ENCODE data around the gene CNTFR. TPM values are rescaled to one million over a fixed set of nuclear protein-coding genes. Genes with fewer than 3 reads are reported as not detected.

Gene CNTFR
- total and polyA plus RNA-seq, 3 experiments from 2014 or later, result not detected

GRCh38 chr9:34505370-34506120 lies 84.0 kb downstream of the CNTFR start:
- peaks cover 11 to 17% of the 10 kb centered on the region in 2 donors for H3K27me3 Mint-ChIP-seq
- no peak overlapping the region for H3K27ac Mint-ChIP-seq
- no peak for DNase-seq
- no peaks in the 10 kb centered on the region for H3K36me3 Mint-ChIP-seq
- Histone ChIP-seq H3K36me3 (ENCODE audit: insufficient read depth, low read length) (no peaks in the 10 kb centered on the region), H3K9me3 (ENCODE audit: low read length) (no peaks in the 10 kb centered on the region), H3K4me3 (ENCODE audit: low read length) (no peak overlapping the region), H3K27ac (ENCODE audit: low read depth, low read length) (no peak overlapping the region), H3K4me1 (ENCODE audit: insufficient read depth, low read length) (no peaks in the 10 kb centered on the region), H3K27me3 (ENCODE audit: insufficient read depth, low read length, poor library complexity, severe bottlenecking) (no peaks in the 10 kb centered on the region)
- CTCF ChIA-PET, result interaction anchor here (1.0 to 1.8 kb wide), 2 partner anchors 8 to 10 kb away, joined by 3 to 5 read pairs; no protein-coding TSS in a partner anchor
- POLR2A ChIA-PET, result no interaction called here
- H3K4me3 Mint-ChIP-seq, result no peak overlapping the region
- H3K4me1 Mint-ChIP-seq, result peaks cover 0 to 1% (median 0%) of the 10 kb centered on the region in 3 donors
- H3K9me3 Mint-ChIP-seq, result no peaks in the 10 kb centered on the region

DNA sequence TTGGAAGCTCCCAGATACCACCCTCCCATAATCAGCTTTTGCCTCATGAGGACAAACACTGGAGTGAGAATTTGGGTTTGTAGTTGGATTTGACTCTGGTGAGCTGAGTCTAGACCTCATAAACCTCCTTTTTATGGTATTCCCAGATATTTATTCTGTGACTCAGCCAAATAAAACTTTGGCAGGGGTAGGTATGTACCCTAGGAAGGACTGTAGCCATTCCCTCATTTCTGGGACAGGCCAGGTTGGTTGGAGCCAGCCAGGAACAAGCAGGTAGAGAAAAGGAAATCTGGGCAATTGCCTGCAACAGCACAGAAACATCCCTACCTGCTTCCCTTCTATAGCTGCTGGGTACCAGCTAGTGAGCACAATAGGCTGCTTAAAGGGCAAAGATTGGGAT lies 86.1 kb downstream of the CNTFR start:
- H3K27me3 Mint-ChIP-seq, result peaks cover 18 to 19% of the 10 kb centered on the region in 2 donors
- Histone ChIP-seq H3K4me3 (ENCODE audit: low read length) (no peak overlapping the region), H3K9me3 (ENCODE audit: low read length) (no peaks in the 10 kb centered on the region), H3K27ac (ENCODE audit: low read depth, low read length) (no peak overlapping the region), H3K4me1 (ENCODE audit: insufficient read depth, low read length) (no peaks in the 10 kb centered on the region), H3K27me3 (ENCODE audit: insufficient read depth, low read length, poor library complexity, severe bottlenecking) (no peaks in the 10 kb centered on the region), H3K36me3 (ENCODE audit: insufficient read depth, low read length) (no peaks in the 10 kb centered on the region)
- ChIA-PET CTCF (interaction anchor here (0.6 to 1.7 kb wide), 7 partner anchors 12 to 690 kb away, joined by 3 to 5 read pairs (median 3); no protein-coding TSS in a partner anchor), POLR2A (no interaction called here)
- no peak for DNase-seq
- H3K36me3 Mint-ChIP-seq, result no peaks in the 10 kb centered on the region
- H3K4me1 Mint-ChIP-seq, result peaks cover 0 to 2% (median 0%) of the 10 kb centered on the region in 3 donors
- no peak overlapping the region for H3K27ac Mint-ChIP-seq
- no peaks in the 10 kb centered on the region for H3K9me3 Mint-ChIP-seq
- no peak overlapping the region for H3K4me3 Mint-ChIP-seq

GRCh38 chr9:34502891-34503290 lies 86.6 kb downstream of the CNTFR start:
- Histone ChIP-seq H3K4me3 (ENCODE audit: low read length) (no peak overlapping the region), H3K36me3 (ENCODE audit: insufficient read depth, low read length) (no peaks in the 10 kb centered on the region), H3K4me1 (ENCODE audit: insufficient read depth, low read length) (no peaks in the 10 kb centered on the region), H3K27ac (ENCODE audit: low read depth, low read length) (no peak overlapping the region), H3K27me3 (ENCODE audit: insufficient read depth, low read length, poor library complexity, severe bottlenecking) (no peaks in the 10 kb centered on the region), H3K9me3 (ENCODE audit: low read length) (no peaks in the 10 kb centered on the region)
- ChIA-PET CTCF (interaction anchor here (0.8 to 3.6 kb wide), 5 partner anchors 12 to 99 kb away, joined by 3 to 21 read pairs (median 3); no protein-coding TSS in a partner anchor), POLR2A (no interaction called here)
- no peak for DNase-seq
- H3K36me3 Mint-ChIP-seq, result no peaks in the 10 kb centered on the region
- H3K27me3 Mint-ChIP-seq, result peaks cover 18 to 19% of the 10 kb centered on the region in 2 donors
- H3K4me1 Mint-ChIP-seq, result peaks cover 0 to 2% (median 0%) of the 10 kb centered on the region in 3 donors
- H3K9me3 Mint-ChIP-seq, result no peaks in the 10 kb centered on the region
- no peak overlapping the region for H3K4me3 Mint-ChIP-seq
- H3K27ac Mint-ChIP-seq, result no peak overlapping the region

DNA sequence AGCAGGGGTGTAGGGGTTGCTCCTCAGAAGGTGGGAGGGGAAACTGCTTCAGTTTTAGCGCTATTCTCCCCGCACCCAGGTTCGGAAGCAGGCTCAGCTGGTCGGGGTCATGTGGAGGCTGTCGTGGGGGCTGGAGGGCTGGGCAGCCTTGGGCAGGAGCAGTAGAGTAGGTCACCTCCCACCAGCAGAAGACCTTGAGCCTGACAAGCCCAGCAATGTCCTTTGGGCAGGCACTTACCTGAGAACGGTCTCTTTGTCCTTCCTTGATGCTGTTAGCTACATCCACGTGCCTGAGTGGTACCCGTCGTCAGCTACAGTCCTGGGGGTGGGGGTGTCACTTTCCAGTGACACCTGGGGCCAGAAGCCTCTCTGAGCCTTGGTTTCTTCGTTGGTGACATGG lies 87.1 kb downstream of the CNTFR start:
- DNase-seq, result no peak
- no peaks in the 10 kb centered on the region for H3K9me3 Mint-ChIP-seq
- H3K4me3 ChIP-seq (ENCODE audit: low read length), result no peak overlapping the region
- H3K27me3 Mint-ChIP-seq, result peaks cover 18 to 19% of the 10 kb centered on the region in 2 donors
- H3K4me3 Mint-ChIP-seq, result no peak overlapping the region
- H3K9me3 ChIP-seq (ENCODE audit: low read length), result no peaks in the 10 kb centered on the region
- H3K36me3 ChIP-seq (ENCODE audit: insufficient read depth, low read length), result no peaks in the 10 kb centered on the region
- no peak overlapping the region for H3K27ac ChIP-seq (ENCODE audit: low read depth, low read length)
- H3K27ac Mint-ChIP-seq, result no peak overlapping the region
- no peaks in the 10 kb centered on the region for H3K27me3 ChIP-seq (ENCODE audit: insufficient read depth, low read length, poor library complexity, severe bottlenecking)
- CTCF ChIA-PET, result interaction anchor here (0.6 to 3.6 kb wide), 8 partner anchors 21 to 202 kb away, joined by 3 to 21 read pairs (median 4); partner anchors contain the start of gene ENHO
- POLR2A ChIA-PET, result no interaction called here
- H3K4me1 Mint-ChIP-seq, result peaks cover 0 to 2% (median 0%) of the 10 kb centered on the region in 3 donors
- no peaks in the 10 kb centered on the region for H3K4me1 ChIP-seq (ENCODE audit: insufficient read depth, low read length)
- H3K36me3 Mint-ChIP-seq, result no peaks in the 10 kb centered on the region

DNA sequence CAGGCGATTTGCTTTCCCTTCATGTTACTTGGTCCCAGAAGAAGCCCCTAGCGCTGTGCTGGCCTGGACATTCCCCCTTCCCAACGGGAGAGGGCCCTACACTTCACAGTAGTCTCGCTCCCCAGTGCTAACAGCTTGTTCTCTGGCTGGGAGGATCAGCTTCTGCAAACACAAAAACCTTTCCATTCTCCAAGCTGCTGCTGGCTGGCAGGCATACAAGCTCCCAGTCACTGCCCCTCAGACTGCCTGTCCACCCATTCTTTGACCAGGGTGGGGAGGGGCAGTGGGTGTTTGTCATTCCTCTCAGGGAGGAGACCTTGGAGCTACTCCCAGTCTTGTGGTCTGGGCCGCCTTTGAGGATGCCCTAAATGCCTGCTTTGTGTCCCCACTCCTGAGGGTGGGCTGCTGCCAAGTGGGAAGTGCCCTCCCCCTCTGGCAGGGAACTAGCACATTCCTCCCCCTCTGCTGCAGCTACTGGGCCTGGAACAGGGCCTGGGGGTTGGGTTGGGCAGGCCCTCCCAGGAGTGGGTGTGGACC lies 87.6 kb downstream of the CNTFR start:
- no peaks in the 10 kb centered on the region for H3K9me3 ChIP-seq (ENCODE audit: low read length)
- H3K4me3 ChIP-seq (ENCODE audit: low read length), result no peak overlapping the region
- no peak overlapping the region for H3K27ac ChIP-seq (ENCODE audit: low read depth, low read length)
- ChIA-PET CTCF (interaction anchor here (0.6 to 3.6 kb wide), 9 partner anchors 10 to 201 kb away, joined by 3 to 21 read pairs (median 4); partner anchors contain the start of gene ENHO), POLR2A (no interaction called here)
- DNase-seq, result no peak
- H3K4me1 ChIP-seq (ENCODE audit: insufficient read depth, low read length), result no peaks in the 10 kb centered on the region
- Mint-ChIP-seq H3K4me1 (peaks cover 0 to 2% (median 0%) of the 10 kb centered on the region in 3 donors), H3K36me3 (no peaks in the 10 kb centered on the region), H3K9me3 (no peaks in the 10 kb centered on the region), H3K27ac (no peak overlapping the region), H3K4me3 (no peak overlapping the region), H3K27me3 (peaks cover 16 to 19% of the 10 kb centered on the region in 2 donors)
- H3K27me3 ChIP-seq (ENCODE audit: insufficient read depth, low read length, poor library complexity, severe bottlenecking), result no peaks in the 10 kb centered on the region
- no peaks in the 10 kb centered on the region for H3K36me3 ChIP-seq (ENCODE audit: insufficient read depth, low read length)

Other genes with a start within 250 kb of the CNTFR start
- gene MYORG, start 212.8 kb downstream of the CNTFR start, total RNA-seq, result 1 to 10 TPM; 2.3 to 2.4 TPM
- 0.67 TPM for gene MYORG, start 212.8 kb downstream of the CNTFR start, polyA plus RNA-seq
- gene FAM219A, start 131.2 kb downstream of the CNTFR start, total RNA-seq, result 10 to 100 TPM in 1 of 2 experiments, 1 to 10 TPM in 1; 9.4 to 10.5 TPM
- gene FAM219A, start 131.2 kb downstream of the CNTFR start, polyA plus RNA-seq, result 1.7 TPM
- gene DNAI1, start 130.9 kb downstream of the CNTFR start, total RNA-seq, result not detected
- not detected for gene DNAI1, start 130.9 kb downstream of the CNTFR start, polyA plus RNA-seq
- under 1 TPM; 0.35 to 0.39 TPM for gene ENHO, start 66.7 kb downstream of the CNTFR start, total RNA-seq
- not detected for gene ENHO, start 66.7 kb downstream of the CNTFR start, polyA plus RNA-seq
- 10 to 100 TPM; 34.5 to 39.0 TPM for gene RPP25L, start 22.4 kb upstream of the CNTFR start, total RNA-seq
- 35.9 TPM for gene RPP25L, start 22.4 kb upstream of the CNTFR start, polyA plus RNA-seq
- gene DCTN3, start 30.8 kb upstream of the CNTFR start, total RNA-seq, result 10 to 100 TPM; 83.3 to 83.4 TPM
- gene DCTN3, start 30.8 kb upstream of the CNTFR start, polyA plus RNA-seq, result 128 TPM
- under 1 TPM; 0.22 to 0.44 TPM for gene ARID3C, start 39.3 kb upstream of the CNTFR start, total RNA-seq
- gene ARID3C, start 39.3 kb upstream of the CNTFR start, polyA plus RNA-seq, result not detected
- gene SIGMAR1, start 48.1 kb upstream of the CNTFR start, total RNA-seq, result 100 to 1,000 TPM; 138 to 141 TPM
- 95.4 TPM for gene SIGMAR1, start 48.1 kb upstream of the CNTFR start, polyA plus RNA-seq
- gene GALT, start 57.0 kb upstream of the CNTFR start, total RNA-seq, result 10 to 100 TPM; 41.7 to 43.0 TPM
- 42.8 TPM for gene GALT, start 57.0 kb upstream of the CNTFR start, polyA plus RNA-seq
- 10 to 100 TPM; 15.6 to 16.5 TPM for gene IL11RA, start 62.5 kb upstream of the CNTFR start, total RNA-seq
- gene IL11RA, start 62.5 kb upstream of the CNTFR start, polyA plus RNA-seq, result 5.3 TPM
- gene CCL27, start 72.9 kb upstream of the CNTFR start, total RNA-seq, result under 1 TPM; 0.35 to 0.39 TPM
- not detected for gene CCL27, start 72.9 kb upstream of the CNTFR start, polyA plus RNA-seq
- not detected for gene CCL19, start 101.6 kb upstream of the CNTFR start, total RNA-seq
- not detected for gene CCL19, start 101.6 kb upstream of the CNTFR start, polyA plus RNA-seq
- gene CCL21, start 120.4 kb upstream of the CNTFR start, total RNA-seq, result not detected
- gene CCL21, start 120.4 kb upstream of the CNTFR start, polyA plus RNA-seq, result not detected

All from CD8-positive, alpha-beta memory T cell (primary cell).